ENCODE measurements around the gene SSX2IP.
A peak's percentile ranks its signal among the peaks of the same experiment; 100 is the strongest.

GRCh38 chr1:84724128-84724860 is 34.0 kb upstream of the SSX2IP start:
- peak in 1 of 5 experiments; percentile 12 for TF ChIP-seq CTCF (IDR thresholded peaks at IDR 0.05)
- no peak for TF ChIP-seq EP300 (IDR thresholded peaks at IDR 0.05)
